NCI-H510A (cell line): Measurements from ENCODE around the gene ZNF792.
"Not testable (repeated sequence)": the region's sequence is repeated elsewhere in the genome, so short reads cannot be mapped to it uniquely, and the experiment has no call there.

Source experiments
- DNase-seq: peaks from one replicate; lab custom pipeline; 2025; lab: John Stamatoyannopoulos, UW

The ZNF792 gene

GRCh38 chr19:34998777-34999497 lies 34.9 kb upstream of the ZNF792 start:
- no peak for DNase-seq

GRCh38 chr19:34998224-34998623 lies 34.2 kb upstream of the ZNF792 start:
- DNase-seq, result not testable (repeated sequence)

DNA sequence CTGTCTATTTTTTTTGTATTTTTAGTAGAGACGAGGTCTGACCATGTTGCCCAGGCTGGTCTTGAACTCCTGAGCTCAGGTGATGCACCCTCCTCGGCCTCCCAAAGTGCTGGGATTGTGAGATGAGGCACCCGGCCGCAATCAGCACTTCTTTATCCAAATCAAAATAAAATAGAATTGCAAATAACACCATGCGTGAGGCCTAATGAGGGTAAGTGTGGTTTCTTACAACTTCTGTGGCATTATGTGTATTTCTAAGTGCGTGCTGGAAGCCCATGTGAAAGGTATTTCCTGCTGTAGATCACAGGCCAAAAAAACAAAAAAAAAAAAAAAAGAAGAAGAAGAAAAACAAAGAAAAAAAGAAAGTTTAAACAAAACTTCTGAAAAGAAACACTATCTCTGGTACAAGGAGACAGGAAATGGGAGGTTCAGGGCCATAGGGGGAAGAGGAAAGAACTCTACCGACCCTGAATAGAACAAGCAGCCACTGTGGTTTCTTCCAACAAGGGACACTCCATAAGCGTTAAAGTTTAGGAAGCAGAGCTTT lies 33.1 kb upstream of the ZNF792 start:
- DNase-seq, result no peak

GRCh38 chr19:34995551-34995950 lies 31.5 kb upstream of the ZNF792 start:
- no peak for DNase-seq

DNA sequence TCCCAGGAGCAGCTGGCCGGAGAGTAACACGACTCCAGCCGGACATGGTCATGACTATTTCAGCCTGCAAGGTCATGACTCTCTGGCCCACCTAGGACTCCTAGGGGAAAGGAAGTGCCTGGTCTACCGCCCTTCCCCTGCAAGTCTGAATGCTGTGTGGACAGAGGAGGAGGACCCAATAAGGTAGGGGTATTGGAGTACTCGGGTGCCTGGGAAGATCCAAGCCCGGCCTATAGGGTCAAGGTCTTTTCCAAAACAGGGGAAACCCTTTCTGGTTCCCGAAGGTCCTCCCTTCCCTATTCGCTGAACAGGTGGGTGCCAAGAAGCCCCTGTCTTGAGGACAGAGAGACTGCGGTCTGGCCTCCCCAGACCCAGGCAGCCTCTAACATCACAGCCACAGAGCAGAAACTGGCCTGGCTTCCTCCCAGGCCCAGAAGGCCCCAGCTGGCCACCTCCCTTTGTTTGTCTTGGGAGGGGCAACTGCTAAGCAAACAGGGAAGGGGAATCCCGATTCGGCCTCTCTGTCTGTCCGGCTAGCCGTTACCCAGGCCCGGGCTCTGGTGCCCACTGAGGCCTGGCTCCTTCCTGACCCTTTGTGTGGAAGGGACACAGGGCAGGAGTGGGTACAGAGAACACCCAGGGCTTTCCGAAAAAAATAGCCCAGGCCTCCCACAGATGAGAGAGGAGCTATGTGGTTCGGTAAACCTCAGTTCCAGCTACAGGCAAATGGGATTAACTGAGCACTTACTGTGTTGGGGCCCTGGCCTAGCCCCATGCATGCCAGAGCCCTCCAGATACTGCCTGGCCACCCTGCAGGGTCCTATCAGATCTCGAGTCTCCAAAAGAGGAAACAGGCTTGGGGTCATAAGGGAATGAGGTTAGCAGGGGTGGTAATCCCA lies 30.9 kb upstream of the ZNF792 start:
- DNase-seq, result no peak

DNA sequence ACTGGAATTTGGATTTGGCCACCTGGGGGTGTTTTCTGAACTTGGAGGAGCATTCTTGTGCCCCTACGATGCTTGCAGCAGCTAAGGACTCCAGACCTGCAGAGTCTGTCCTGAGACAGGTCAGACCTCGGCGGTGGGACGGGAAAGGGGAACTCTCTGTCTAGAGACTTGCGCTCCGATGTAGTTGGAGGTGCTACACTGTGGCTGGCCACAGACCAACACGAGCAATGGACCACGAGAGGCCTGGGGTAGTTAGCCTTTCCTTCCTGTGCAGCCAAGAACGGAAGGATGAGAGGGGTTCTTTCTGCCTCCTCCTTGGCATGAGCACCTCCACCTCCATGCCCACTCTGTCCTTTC lies 30.2 kb upstream of the ZNF792 start:
- no peak for DNase-seq

DNA sequence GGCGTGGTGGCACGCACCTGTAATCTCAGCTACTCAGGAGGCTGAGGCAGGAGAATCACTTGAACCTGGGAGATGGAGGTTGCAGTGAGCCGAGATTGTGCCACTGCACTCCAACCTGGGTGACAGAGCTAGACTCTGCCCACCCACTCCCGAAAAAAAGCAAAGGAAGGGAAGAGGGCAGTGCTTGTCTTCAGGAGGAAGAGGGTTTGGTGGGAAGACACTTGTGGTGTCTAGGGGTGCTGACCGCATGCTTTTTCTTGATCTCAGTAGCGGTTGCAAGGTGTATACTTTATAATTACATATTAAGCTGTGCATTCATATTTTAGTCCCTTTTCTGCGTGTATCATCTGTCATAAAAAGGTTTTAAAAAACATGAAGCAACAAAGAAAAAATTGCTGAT lies 28.6 kb upstream of the ZNF792 start:
- DNase-seq, result not testable (repeated sequence)

DNA sequence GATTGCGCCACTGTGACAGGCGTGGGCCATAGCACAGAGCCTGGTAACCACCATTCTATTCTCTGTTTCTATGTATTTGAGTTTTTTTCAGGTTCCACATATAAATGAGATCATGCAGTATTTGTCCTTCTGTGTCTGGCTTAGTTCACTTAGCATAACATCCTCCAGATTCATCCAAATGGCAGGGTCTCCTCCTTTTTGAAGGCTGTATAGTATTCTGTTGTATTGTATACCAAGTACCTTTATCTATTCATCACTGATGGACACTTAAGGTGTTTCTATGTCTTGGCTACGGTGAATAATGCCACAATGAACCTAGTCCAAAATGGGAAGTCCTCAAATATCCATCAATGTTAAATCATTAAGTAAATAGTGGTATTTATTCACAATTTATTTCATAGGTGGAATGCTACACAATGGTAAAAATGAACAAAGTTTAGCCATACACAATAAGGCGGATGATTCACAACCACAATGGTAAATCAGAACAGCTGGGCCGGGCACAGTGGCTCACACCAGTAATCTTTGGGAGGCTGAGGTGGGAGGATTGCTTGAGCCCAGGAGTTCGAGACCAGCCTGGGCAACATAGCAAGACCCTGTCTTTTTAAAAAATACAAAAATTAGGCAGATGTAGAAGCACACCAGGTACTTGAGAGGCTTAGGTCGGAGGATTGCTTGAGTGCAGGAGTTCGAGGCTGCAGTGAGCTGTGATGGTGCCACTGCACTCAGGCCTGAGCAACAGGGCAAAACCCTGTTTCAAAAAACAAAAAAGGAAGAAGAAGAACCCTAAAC lies 27.7 kb upstream of the ZNF792 start:
- DNase-seq, result no peak

DNA sequence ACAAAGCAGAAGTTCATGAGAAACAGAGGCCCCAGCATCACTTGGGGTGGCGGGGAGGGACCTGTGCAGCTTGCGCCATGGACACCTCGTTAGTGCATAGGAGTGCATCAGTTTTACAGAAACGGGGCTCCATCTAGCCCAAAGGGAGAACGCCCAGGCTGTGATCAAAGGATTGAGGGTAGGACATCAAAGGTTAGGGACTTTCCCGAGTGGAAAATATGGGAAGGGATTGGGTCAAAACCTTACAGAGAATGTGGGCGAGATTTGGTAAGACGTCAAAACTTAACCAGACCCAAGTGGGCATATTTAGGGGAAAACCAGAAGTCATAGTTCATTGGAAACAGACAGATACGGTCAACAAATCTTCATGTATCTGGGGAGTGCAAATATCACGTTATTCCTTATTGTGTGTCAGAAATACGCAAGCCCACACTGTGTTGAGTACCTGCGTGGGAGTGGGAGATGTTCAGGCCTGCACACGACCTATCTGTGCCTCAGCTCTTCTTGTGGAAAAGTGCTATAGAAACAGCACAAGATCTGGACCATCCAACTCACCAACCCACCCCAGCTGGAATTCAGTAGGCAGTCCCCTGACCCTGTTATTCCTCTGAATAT lies 26.7 kb upstream of the ZNF792 start:
- no peak for DNase-seq

DNA sequence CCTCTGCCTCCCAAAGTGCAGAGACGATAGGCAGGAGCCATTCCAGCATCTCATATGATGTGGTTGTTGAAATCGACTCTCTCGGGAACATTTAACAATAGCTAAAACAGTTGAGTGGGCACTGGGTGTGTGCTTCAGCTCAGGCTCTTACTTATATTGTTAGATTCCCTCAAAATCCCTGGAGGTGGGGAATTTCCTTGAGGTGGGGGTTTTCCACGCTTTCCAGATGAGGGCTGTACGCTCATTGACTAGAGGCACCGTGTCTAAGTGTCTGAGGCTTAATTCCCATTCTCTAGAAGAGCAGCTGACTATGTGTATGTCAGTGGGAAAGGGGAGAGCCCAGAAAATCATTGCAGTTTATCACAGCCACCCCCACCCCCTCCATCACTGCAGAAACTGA lies 25.3 kb upstream of the ZNF792 start:
- DNase-seq, result no peak

- DNase-seq, result no peak
Measured at GRCh38 chr19:34988119-34988518, 24.1 kb upstream of the ZNF792 start.

DNA sequence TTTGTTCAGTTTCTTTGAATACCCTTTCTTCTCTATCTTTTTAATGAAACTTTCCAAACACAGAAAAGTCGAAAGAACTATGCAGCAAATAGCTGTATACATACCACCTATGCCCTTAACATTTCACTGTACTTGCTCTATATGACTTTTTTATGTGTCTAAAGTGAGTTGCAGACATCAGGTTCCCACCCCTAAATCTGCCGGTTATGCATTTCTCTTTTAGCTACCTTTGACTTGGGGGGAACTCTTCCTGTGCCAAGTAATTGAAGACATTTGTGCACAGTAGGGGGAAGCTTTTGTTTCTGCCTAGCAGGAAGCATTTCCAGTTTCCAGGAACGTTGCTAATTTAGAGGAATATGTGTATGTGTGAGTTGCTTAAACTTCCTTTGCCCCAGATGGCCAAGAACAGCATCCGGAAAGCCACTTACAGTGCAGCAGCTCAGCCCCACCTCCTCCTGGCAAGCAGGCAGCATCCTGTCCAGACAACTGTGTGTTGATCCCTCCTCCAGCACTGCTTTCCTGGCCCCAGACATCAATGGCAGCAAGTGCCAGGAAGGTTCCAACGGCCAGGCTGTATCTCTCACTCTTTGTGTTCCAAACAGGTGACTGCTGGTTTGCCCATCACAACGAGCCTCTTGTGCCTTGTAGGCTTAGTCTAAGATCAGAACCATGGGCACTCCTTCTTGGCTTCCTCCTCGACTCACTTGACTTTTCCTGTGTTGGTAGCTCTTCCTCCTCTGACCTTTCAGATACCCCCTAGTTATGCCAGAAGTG lies 21.4 kb upstream of the ZNF792 start:
- DNase-seq, result no peak

DNA sequence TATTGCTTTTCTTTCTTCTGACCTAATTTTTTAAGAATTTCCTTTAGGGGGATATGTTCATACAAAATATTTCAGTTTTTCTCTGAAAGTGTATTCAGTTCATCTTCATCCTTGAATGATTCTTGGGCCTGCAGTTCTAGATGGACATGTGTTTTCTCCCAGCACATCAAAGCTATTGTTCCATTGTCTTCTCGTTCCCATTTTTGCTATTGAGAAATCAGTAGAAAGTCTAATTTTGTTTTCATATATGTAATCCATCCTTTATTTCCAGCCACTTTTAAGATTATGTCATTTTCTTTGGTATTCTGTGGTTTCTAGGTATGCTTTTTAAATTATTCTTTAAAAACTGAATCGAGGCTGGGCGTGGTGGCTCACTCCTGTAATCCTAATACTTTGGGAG lies 20.3 kb upstream of the ZNF792 start:
- DNase-seq, result no peak

DNA sequence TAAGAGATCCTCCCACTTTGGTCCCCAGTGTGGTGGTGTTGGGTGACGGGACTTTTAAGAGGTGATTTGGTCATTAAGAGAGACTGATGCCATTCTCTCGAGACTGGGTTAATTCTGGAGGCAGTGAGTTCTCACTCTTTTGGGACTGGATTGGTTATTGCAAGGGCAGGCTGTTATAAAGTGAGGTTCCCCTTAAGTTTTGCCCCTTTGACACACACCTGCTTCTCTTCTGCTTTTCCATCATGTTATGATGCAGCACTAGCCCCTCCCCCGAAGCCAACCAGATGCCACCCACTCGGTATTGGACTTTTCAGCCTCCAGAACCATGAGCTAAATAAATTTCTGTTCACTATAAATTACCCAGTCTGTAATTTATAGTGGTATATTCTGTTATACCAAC lies 19.8 kb upstream of the ZNF792 start:
- DNase-seq, result no peak

DNA sequence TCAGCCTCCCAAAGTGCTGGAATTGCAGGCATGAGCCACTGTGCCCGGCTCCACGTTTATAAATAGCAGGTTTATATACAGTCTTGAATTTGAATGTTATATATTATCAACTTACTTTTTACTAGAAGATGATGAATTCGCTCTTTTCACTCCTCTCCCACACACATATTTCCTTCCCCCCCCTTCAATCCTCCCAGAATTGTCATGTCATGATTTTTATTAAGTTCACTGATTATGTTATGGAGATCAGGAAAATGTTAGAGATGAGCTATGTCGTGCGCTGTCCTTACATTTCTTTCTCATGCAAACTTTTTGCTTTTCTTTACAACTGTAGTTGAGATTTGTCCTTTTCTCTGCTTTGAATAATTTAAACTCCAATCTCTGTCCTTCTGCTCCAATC lies 18.2 kb upstream of the ZNF792 start:
- no peak for DNase-seq

DNA sequence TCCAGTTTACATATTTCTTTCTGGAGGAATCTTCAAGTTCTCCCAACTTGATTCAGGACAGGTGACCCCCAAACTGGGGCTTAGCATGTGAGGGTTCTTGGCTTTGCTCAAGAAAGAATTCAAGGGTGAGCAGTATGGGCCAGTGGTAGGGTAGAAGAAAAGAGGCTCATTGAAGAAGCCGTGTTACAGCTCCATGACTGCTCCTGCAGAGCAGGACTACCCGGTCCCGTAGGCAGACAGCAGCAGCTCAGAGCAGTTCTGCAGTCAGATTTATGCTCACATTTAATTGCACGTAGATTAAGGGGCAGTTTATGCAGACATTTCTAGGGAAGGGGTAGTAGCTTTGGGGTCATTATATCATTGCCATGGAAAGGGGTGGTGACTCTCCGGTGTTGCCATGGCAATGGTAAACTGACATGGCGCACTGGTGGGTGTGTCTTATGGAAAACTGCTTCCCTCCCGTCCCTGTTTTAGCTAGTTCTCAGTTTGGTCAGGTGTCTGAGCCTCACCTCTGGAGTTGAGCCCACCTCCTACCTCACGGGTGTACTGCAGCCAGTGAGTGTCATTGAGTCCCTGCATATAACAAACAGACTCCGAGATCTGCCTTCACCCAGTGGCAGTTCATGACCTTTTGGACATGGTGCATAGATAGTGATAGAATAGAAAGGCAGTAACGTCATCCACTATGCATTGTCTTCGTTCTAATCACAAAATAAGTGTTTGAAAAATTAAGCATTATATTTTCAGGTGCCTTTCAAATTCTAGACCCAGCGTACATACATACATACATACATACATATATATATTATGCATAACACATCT lies 16.0 kb upstream of the ZNF792 start:
- DNase-seq, result no peak

GRCh38 chr19:34976611-34977010 lies 12.6 kb upstream of the ZNF792 start:
- no peak for DNase-seq

DNA sequence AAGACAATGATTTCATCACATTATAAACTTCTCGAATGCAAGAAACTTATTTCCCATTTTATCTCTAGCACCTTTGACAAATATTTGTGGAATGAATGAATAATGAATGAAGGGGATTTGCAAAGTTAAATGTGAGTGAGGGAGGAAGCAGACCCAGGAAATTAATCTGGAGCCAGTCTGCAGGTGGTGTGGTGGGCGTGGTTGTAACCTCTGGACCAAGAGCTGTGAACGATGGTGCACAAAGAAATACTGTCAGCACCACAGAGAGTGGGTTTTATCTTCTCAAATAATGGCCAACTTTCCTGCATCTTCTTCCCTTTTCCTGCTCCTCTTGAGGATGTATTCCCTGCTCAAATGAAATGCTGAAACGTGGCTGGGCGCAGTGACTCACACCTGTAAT lies 11.0 kb upstream of the ZNF792 start:
- DNase-seq, result no peak

GRCh38 chr19:34974646-34975045 lies 10.6 kb upstream of the ZNF792 start:
- no peak for DNase-seq

GRCh38 chr19:34972163-34972705 lies 8.2 kb upstream of the ZNF792 start:
- no peak for DNase-seq
